ENCODE measurements around the gene IPO4. TPM values are rescaled to one million over a fixed set of nuclear protein-coding genes. Genes with fewer than 3 reads are reported as not detected.
"Not testable (repeated sequence)": the region's sequence is repeated elsewhere in the genome, so short reads cannot be mapped to it uniquely, and the experiment has no call there.

The IPO4 gene
- total RNA-seq, 2 donors from 2014 or later: 56.3 to 67.4 TPM

DNA sequence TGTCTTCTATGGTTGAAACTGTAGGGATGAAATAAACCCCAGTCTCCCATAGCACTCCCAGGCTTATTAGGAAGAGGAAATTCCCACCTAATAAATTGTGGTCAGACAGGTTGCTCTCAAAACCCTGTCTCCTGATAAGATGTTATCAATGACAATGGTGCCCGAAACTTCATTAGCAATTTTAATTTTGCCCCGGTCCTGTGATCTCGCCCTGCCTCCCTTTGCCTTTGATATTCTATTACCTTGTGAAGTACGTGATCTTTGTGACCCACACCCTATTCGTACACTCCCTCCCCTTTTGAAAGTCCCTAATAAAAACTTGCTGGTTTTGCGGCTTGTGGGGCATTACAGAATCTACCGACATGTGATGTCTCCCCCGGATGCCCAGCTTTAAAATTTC lies 13.9 kb upstream of the IPO4 start:
- DNase-seq: peak; percentile 58
- H3K4me3 Mint-ChIP-seq: not testable (repeated sequence)

DNA sequence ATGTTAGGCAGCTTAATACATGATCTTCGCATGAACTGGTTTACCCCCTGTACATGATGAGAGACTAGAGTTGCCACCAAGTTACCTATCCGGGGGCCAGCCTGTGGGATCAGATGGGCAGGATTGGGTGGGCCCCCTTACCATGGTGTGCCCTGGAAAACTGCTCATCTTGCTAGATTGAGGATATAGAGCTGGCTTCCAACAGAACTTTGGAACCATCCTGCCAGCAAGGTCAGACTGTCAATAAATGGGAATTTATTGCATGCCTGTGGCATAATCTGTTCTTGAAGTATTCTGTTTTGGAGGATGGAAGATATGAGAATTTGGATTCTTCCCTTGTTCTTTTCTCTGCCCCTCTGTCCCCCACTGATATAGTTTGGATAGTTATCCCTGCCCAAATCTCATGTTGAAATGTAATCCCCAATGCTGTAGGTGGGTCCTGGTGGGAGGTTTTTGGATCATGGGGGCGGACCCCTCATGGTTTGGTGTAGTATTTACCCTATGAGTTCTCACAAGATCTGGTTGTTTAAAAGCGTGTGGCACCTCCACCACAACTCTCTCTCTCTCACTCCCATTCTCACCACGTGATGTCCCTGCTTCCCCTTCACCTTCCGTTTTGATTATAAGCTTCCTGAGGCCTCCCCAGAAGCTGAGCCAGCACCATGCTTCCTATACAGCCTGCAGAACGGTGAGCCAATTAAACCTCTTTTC lies 10.4 kb upstream of the IPO4 start:
- Mint-ChIP-seq H3K4me1 (peaks cover 8% of the 10 kb centered on the region), H3K4me3 (no peak overlapping the region), H3K9me3 (peaks cover 32% of the 10 kb centered on the region), H3K36me3 (ENCODE audit: low read depth) (peaks cover 52% of the 10 kb centered on the region), H3K27me3 (ENCODE audit: insufficient read depth) (no peaks in the 10 kb centered on the region), H3K27ac (no peak overlapping the region)
- DNase-seq: no peak
- peaks cover 28% of the 10 kb centered on the region for H3K36me3 ChIP-seq (ENCODE audit: control insufficient read depth, insufficient read depth, low read length)
- no peaks in the 10 kb centered on the region for H3K27me3 ChIP-seq (ENCODE audit: control insufficient read depth, insufficient read depth, low read length, poor library complexity, severe bottlenecking)
- peaks cover 23% of the 10 kb centered on the region for H3K9me3 ChIP-seq (ENCODE audit: control insufficient read depth, low read length)
- H3K9ac ChIP-seq (ENCODE audit: extremely low read depth, low read length, poor library complexity, severe bottlenecking): no peak overlapping the region
- H3K27ac ChIP-seq (ENCODE audit: low read depth, low read length): no peak overlapping the region
- H3K4me3 ChIP-seq (ENCODE audit: low read length): no peak overlapping the region
- 95 to 96% methylated on average over 4 to 6 of the region's 7 CpGs for WGBS, 2 experiments (ENCODE audit: insufficient coverage in 1 of 2, insufficient read length in 1 of 2)
- H3K4me1 ChIP-seq (ENCODE audit: control insufficient read depth, insufficient read depth, low read length): no peaks in the 10 kb centered on the region
- TF ChIP-seq CTCF (conservative IDR thresholded peaks at IDR 0.05): no peak

More for the DNA sequence above, 13.9 kb upstream of the IPO4 start:
- not testable (repeated sequence) for H3K4me3 ChIP-seq (ENCODE audit: low read length); H3K27ac ChIP-seq (ENCODE audit: low read depth, low read length); H3K4me1 ChIP-seq (ENCODE audit: control insufficient read depth, insufficient read depth, low read length); H3K4me1 Mint-ChIP-seq; H3K27me3 Mint-ChIP-seq (ENCODE audit: insufficient read depth); H3K27me3 ChIP-seq (ENCODE audit: control insufficient read depth, insufficient read depth, low read length, poor library complexity, severe bottlenecking); H3K27ac Mint-ChIP-seq; H3K9ac ChIP-seq (ENCODE audit: extremely low read depth, low read length, poor library complexity, severe bottlenecking)
- Mint-ChIP-seq H3K9me3 (peaks cover 32% of the 10 kb centered on the region), H3K36me3 (ENCODE audit: low read depth) (peaks cover 76% of the 10 kb centered on the region)
- peaks cover 23% of the 10 kb centered on the region for H3K9me3 ChIP-seq (ENCODE audit: control insufficient read depth, low read length)
- peaks cover 53% of the 10 kb centered on the region for H3K36me3 ChIP-seq (ENCODE audit: control insufficient read depth, insufficient read depth, low read length)
- 66 to 69% methylated on average over 8 of the region's 8 CpGs for WGBS, 2 experiments (ENCODE audit: insufficient coverage in 1 of 2, insufficient read length in 1 of 2)

GRCh38 chr14:24197056-24197450 lies 8.4 kb upstream of the IPO4 start:
- 97 to 100% methylated on average over 1 of the region's 2 CpGs for WGBS, 2 experiments (ENCODE audit: insufficient coverage in 1 of 2, insufficient read length in 1 of 2)
- Histone ChIP-seq H3K27ac (ENCODE audit: low read depth, low read length) (no peak overlapping the region), H3K4me3 (ENCODE audit: low read length) (peak overlapping the region; percentile 91), H3K4me1 (ENCODE audit: control insufficient read depth, insufficient read depth, low read length) (no peaks in the 10 kb centered on the region), H3K9ac (ENCODE audit: extremely low read depth, low read length, poor library complexity, severe bottlenecking) (no peak overlapping the region), H3K27me3 (ENCODE audit: control insufficient read depth, insufficient read depth, low read length, poor library complexity, severe bottlenecking) (no peaks in the 10 kb centered on the region), H3K9me3 (ENCODE audit: control insufficient read depth, low read length) (peaks cover 11% of the 10 kb centered on the region), H3K36me3 (ENCODE audit: control insufficient read depth, insufficient read depth, low read length) (peaks cover 36% of the 10 kb centered on the region)
- DNase-seq: no peak
- H3K4me1 Mint-ChIP-seq: peaks cover 8% of the 10 kb centered on the region
- H3K9me3 Mint-ChIP-seq: peaks cover 19% of the 10 kb centered on the region
- H3K36me3 Mint-ChIP-seq (ENCODE audit: low read depth): peaks cover 51% of the 10 kb centered on the region
- peak overlapping the region; percentile 39 for H3K27ac Mint-ChIP-seq
- H3K27me3 Mint-ChIP-seq (ENCODE audit: insufficient read depth): no peaks in the 10 kb centered on the region
- TF ChIP-seq CTCF (conservative IDR thresholded peaks at IDR 0.05): no peak
- peak overlapping the region; percentile 77 for H3K4me3 Mint-ChIP-seq

All from endodermal cell (in vitro differentiated cells).